GM19328 (cell line): ENCODE measurements around the gene FOXM1.

Experiments
- ATAC-seq: cut with Tn5 transposase; IDR thresholded peaks from one replicate; pipeline ENCODE4 v1.9.1; 2021; ENCODE audit warnings: mild to moderate bottlenecking, moderate library complexity; ENCODE audit not compliant: unreplicated experiment

Gene FOXM1, protein sequence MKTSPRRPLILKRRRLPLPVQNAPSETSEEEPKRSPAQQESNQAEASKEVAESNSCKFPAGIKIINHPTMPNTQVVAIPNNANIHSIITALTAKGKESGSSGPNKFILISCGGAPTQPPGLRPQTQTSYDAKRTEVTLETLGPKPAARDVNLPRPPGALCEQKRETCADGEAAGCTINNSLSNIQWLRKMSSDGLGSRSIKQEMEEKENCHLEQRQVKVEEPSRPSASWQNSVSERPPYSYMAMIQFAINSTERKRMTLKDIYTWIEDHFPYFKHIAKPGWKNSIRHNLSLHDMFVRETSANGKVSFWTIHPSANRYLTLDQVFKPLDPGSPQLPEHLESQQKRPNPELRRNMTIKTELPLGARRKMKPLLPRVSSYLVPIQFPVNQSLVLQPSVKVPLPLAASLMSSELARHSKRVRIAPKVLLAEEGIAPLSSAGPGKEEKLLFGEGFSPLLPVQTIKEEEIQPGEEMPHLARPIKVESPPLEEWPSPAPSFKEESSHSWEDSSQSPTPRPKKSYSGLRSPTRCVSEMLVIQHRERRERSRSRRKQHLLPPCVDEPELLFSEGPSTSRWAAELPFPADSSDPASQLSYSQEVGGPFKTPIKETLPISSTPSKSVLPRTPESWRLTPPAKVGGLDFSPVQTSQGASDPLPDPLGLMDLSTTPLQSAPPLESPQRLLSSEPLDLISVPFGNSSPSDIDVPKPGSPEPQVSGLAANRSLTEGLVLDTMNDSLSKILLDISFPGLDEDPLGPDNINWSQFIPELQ

DNA sequence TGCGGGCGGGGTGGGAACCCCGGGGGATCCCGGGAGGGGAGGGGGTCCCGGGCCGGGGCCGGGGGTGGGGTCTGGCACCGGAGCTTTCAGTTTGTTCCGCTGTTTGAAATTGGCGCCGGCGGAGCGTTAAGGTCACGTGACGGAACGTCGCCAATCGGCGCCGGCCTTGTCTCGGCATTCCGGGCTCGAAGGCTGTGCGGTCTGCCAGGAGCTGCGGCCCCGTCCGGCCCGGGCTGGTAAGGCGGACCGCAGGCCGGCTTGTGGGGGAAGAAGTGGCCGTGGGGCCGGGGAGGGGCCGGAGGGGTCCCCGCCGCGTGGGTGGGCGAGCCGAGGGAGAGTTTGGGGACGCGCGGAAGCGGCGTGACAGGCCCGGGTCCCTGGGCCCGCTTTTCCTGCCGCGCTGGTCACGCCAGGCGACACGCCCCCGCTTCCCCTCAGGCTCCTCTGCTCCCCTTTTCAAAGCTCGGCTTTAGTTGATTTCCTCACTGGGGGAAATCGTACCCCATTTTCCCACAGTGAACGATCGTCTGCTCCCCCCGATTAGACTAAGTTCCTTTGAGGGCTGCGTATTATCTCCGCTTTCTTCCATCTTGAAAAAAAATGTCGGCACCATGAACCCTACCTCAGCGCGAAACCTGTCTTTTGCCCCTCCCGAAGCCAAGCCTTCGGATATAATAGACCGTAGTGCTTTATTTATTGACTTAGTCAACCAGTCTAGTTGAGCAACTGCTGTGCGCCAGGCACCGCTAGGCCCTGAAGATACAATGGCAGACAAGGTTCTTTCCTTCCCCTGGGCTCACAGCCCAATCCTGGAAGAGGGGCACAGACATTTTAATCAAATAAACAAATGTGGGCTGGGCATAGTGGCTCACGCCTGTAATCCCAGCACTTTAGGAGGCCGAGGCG is at the start of gene FOXM1, which contains the start of gene RHNO1:
TSS of gene FOXM1 (minus strand) at position 128 of the 906 bp plus-strand sequence. CDS start 2,696 bp downstream, outside the sequence.
TSS of gene RHNO1 (plus strand) at position 177 of the 906 bp plus-strand sequence. CDS start 8,144 bp downstream, outside the sequence.
- ATAC-seq = peak; percentile 76

DNA sequence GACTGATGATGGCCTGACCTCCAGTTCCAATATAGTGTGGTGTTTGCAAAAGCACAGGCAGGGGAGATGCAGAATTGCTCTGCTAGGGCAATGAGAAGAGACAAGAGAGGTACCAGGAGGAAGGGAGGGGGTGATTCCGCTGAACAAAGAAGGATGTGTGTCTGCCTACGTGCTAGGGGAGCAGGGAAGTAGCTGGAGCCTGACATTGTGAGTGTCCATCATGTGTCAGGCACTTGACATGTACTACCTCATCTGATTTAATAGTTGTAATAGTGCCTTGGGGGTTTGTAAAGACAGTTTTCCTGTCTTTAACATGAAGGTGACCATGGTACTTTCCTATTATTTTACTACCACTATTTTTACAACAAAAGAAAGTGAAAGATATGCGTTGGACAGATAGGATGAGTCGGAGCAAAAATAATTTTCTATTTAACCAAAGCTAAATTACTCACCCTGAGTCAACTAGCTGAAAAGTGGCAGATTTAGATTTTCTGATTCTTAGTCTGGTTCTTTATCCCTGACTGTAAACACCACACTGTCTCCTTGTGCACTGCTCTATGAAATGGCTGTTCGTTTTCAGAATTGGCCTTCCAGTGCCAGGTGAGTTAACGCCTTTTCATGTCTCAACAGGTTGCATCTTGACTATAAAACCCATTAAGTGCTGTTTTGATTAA is 48.5 kb upstream of the FOXM1 start:
- ATAC-seq = no peak

GRCh38 chr12:2924019-2924418 is 47.0 kb upstream of the FOXM1 start:
- ATAC-seq = no peak

DNA sequence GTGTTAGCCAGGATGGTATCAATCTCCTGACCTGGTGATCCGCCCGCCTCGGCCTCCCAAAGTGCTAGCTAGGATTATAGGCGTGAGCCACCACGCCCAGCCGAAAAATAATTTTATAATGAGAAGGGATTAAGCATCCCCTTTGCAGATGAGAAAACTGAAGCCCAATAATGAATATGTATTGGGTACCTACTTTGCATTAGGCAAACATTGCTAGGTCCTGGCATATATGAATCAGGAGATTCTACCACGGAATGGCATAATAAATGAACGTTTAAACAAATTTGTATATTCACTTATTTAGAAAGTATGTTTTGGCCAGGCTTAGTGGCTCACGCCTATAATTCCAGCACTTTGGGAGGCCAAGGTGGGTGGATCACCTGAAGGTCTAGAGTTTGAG is 46.1 kb upstream of the FOXM1 start:
- no peak for ATAC-seq

- no peak for ATAC-seq
These were observed 45.4 kb upstream of the FOXM1 start for GRCh38 chr12:2922329-2922728.

- ATAC-seq = no peak
These were observed 42.3 kb upstream of the FOXM1 start for GRCh38 chr12:2919249-2919648.

DNA sequence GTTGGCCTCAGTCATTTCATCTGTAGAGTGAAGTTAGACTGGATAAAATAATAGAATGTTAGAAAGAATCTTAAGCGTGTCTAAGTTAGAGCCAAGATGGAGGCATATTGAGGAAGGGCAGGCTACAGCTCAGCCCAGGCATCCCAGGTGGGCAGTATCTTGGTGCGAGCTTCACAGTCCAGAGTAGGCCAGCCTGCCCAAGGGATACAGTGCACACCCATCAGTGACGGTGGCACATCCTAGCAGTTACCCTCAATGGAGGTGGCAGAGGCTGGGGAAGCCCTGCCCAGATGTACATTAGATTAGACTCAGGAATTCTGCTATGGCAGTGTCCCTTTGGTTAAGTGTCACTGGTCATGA is 35.2 kb upstream of the FOXM1 start:
- no peak for ATAC-seq

GRCh38 chr12:2904260-2904659 is 27.3 kb upstream of the FOXM1 start:
- no peak for ATAC-seq

GRCh38 chr12:2902272-2902880 is 25.4 kb upstream of the FOXM1 start:
- ATAC-seq = no peak

DNA sequence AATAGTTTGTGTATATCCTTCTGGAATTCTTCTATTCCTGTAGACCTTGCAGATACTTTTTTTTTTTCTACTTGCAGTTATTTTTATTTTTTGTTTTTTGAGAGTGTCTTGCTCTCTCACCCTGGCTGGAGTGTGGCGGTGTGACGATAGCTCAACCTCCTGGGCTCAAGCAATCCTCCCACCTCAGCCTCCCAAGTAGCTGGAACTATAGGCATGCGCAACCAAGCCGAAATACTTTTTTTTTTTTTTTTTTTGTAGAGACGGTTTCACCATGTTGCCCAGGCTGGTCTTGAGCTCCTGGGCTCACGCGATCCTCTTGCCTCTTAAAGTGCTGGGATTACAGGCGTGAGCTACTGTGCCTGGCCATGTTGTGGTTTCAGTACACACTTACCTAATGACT is 23.7 kb upstream of the FOXM1 start:
- ATAC-seq = no peak

DNA sequence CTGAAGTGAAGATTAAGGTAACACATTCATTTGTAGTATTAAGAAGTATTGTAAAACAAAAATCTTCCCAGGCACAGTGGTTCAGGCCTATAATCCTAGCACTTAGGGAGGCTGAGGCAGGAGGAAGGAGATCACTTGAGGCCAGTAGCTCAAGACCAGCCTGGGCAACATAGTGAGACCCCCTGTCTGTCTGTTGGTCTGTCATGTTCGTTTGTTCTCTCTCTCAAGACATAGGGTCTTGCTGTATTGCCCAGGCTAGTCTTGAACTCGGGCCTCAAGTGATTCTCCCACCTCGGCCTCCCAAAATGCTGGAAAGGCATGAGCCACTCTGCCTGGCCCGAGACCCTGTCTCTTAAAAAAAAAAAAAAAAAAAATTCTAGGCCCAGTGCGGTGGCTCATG is 20.4 kb upstream of the FOXM1 start:
- ATAC-seq = no peak

- ATAC-seq = no peak
These were observed 18.5 kb upstream of the FOXM1 start for GRCh38 chr12:2895511-2895910.

- no peak for ATAC-seq
These were observed 18.1 kb upstream of the FOXM1 start for GRCh38 chr12:2895051-2895451.

DNA sequence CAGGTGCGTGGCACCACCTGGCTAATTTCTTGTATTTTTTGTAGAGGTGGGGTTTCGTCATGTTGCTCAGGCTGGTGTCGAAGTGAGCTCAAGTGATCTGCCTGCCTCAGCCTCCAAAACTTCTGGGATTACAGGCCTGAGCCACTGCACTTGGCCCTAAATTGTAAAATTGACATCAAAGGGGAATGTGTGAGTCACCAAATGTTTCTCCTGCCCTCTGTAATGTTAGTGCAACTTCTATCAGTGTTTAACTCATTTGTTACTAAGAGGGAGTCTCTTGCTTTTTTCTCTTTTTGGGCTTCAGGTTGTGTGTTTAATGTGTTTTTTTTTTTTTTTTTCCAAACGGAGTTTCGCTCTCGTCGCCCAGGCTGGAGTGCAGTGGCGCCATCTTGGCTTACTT is 16.0 kb upstream of the FOXM1 start:
- ATAC-seq = no peak

GRCh38 chr12:2892246-2892645 is 15.3 kb upstream of the FOXM1 start:
- no peak for ATAC-seq

- ATAC-seq = peak; percentile 5
These were observed 14.5 kb upstream of the FOXM1 start for GRCh38 chr12:2891240-2892053.

DNA sequence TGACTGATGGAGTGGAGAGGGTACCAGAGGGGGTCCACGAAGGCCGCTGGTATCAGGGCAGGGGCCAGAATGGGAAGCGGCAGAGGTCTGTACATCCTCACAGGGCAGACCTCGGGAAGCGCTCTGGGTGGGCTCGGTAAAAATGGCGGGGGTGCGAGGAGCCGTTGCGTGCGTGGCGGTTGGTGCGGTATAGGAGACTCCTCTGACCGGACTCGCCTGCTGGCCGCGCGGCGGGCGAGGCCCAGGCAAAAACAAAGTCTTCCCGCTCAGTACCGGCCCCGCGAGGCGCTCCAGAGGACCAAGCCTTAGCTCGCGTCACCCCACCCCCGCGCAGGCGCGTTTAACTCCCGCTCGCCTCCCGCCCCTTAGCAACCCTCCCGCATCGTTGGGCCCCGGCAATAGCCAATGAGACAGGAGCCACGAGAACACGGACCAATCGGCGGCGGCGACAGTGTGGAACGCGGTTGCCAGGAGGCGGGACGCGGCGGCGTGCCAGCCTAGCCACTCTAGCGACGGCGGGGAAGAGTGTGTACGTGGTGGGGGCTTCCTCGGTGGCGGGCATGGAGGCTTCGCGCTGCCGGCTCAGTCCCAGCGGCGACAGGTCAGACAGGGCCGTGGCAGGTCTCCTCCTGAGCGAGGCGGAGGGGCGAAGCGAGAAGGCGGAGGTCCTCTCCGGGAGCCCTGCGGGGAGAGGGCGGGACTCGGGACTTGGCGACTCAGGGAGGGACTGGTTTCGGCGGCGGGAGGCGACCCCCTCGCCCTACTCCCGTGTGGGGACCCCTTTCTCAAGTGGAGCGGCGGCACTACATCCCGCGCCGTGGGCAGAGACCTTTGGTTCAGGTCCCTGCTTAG is 13.6 kb upstream of the FOXM1 start, which contains the start of gene TULP3:
TSS of gene TULP3 (plus strand) at position 504 of the 852 bp plus-strand sequence. CDS start at position 561, 57 bp downstream.
- ATAC-seq = peak; percentile 98

DNA sequence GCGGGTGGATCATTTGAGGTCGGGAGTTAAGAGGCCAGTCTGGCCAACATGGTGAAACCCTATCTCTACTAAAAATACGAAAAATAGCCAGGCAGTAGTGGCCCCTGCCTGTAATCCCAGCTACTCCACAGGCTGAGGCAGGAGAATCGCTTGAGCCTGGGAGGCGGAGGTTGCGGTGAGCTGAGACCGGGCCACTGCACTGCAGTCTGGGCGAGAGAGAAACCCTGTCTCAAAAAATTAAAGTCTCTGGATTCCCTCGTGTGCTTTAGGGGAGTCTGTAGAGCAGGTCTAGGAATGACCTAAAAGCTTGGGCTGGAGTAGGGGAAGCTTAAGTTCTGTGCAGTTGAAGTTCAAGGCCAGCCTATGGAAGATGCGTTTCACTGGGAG is 13.0 kb upstream of the FOXM1 start:
- no peak for ATAC-seq
